Cardiac fibroblast (primary cell): ENCODE results near the gene METTL4.
"Not testable (repeated sequence)": the region's sequence is repeated elsewhere in the genome, so short reads cannot be mapped to it uniquely, and the experiment has no call there.

Experiments used
- DNase-seq, 2 donors: peaks; one replicate each; pipeline versions ENCODE4 v3.0.0 to v3.0.0-alpha.2; 2010; ENCODE audit warnings: low read depth in 2 of 2
- H3K4me3 ChIP-seq, 2 donors: replicated peaks in 1 of 2; 1 replicate in 1 of 2; 2 replicates in 1 of 2; pipeline ENCODE4 v1.5.1; 2011; ENCODE audit warnings: low read depth in 2 of 2, low read length in 2 of 2, mild to moderate bottlenecking in 2 of 2, moderate library complexity in 1 of 2
- TF ChIP-seq, protein P1 (sequence below): IDR thresholded peaks from one replicate; pipeline ENCODE4 v1.5.1; 2011; ENCODE audit warnings: low read depth, mild to moderate bottlenecking, low read length, inconsistent platforms

METTL4 gene

DNA sequence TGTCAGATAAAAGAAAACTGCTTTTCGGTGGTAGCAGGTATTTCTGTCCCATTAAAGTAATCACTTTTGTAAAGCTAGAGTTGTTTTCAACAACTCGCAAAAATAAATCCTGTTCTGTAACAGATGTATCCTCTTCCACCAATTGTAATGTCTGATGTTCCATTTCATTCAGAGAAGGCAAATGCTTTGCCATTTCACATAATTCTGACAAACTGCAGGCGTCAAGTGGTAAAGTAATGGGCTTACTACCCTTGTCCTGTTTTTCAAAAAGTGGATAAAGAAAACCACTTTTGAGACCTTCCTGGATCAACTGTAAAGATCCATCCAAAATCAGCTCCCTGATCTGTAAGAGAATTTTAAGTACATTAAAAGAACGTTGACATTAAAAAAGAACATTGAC, 16.6 kb downstream of the METTL4 start:
- DNase-seq = no peak
- TF ChIP-seq, protein P1, sequence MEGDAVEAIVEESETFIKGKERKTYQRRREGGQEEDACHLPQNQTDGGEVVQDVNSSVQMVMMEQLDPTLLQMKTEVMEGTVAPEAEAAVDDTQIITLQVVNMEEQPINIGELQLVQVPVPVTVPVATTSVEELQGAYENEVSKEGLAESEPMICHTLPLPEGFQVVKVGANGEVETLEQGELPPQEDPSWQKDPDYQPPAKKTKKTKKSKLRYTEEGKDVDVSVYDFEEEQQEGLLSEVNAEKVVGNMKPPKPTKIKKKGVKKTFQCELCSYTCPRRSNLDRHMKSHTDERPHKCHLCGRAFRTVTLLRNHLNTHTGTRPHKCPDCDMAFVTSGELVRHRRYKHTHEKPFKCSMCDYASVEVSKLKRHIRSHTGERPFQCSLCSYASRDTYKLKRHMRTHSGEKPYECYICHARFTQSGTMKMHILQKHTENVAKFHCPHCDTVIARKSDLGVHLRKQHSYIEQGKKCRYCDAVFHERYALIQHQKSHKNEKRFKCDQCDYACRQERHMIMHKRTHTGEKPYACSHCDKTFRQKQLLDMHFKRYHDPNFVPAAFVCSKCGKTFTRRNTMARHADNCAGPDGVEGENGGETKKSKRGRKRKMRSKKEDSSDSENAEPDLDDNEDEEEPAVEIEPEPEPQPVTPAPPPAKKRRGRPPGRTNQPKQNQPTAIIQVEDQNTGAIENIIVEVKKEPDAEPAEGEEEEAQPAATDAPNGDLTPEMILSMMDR = no peak
- no peak overlapping the region for H3K4me3 ChIP-seq

DNA sequence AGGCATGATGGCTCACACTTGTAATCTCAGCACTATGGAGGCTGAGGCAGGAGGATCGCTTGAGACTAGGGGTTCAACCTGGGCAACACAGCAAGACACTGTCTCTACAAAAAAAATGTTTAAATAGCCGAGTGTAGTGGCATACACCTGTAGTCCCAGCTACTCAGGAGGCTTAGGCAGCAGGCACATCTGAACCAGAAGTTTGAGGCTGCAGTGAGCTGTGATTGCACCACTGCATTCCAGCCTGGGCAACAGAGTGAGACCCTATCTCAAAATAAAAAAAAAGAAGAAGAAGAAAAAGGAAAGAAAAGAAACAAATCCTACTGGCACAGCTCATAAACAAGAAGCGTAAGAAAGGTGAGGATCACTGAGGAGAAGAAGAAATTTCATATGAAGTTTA, 19.9 kb downstream of the METTL4 start:
- TF ChIP-seq, protein P1 = no peak
- H3K4me3 ChIP-seq = no peak overlapping the region
- DNase-seq = no peak

- TF ChIP-seq, protein P1 = no peak
- no peak overlapping the region for H3K4me3 ChIP-seq
- no peak for DNase-seq
Measured at GRCh38 chr18:2549462-2549861, 21.8 kb downstream of the METTL4 start.

- TF ChIP-seq, protein P1 = peak; percentile 37
- peak; percentile 78 for DNase-seq
Measured at GRCh38 chr18:2547477-2548087, 23.7 kb downstream of the METTL4 start.

GRCh38 chr18:2545155-2545554, 26.1 kb downstream of the METTL4 start:
- H3K4me3 ChIP-seq = no peak overlapping the region
- DNase-seq = no peak
- TF ChIP-seq, protein P1 = no peak

More at GRCh38 chr18:2547477-2548087, 23.7 kb downstream of the METTL4 start:
- no peak overlapping the region for H3K4me3 ChIP-seq

- peak; percentile 65 to 66 for DNase-seq
- not testable (repeated sequence) for H3K4me3 ChIP-seq
- TF ChIP-seq, protein P1 = peak; percentile 50
Measured at GRCh38 chr18:2541925-2542563, 29.3 kb downstream of the METTL4 start.
